Lower leg skin (tissue), 4 donors: ENCODE results near the gene LDHB. TPM values are rescaled to one million over a fixed set of nuclear protein-coding genes. Genes with fewer than 3 reads are reported as not detected.

Source experiments
- DNase-seq, 2 donors: peaks; one replicate each; pipeline ENCODE4 v3.0.0-alpha.2; 2019; ENCODE audit warnings: low spot score in 2 of 2
- H3K4me3 ChIP-seq: fragments of 200-600 bp; sonication (generic); 2 replicates; pipeline ENCODE4 v1.5.1; 2017; ENCODE audit warnings: mild to moderate bottlenecking, low read depth; ENCODE audit not compliant: poor library complexity, severe bottlenecking
- POLR2A ChIP-seq, 2 donors: fragments of 450-650 bp; IDR thresholded peaks; one replicate each; pipeline ENCODE4 v1.6.1; 2016 to 2017; ENCODE audit warnings: antibody characterized with exemption in 2 of 2, mild to moderate bottlenecking in 1 of 2, moderate library complexity in 1 of 2
- WGBS, 2 donors: methylation state at CpG; one replicate each; pipeline ENCODE4 v1.1.5; 2018; 5-methylcytosine and 5-hydroxymethylcytosine counted together
- intact Hi-C: fragments of 100-400 bp; cut with DNase I; formaldehyde crosslinking; loops from one replicate; pipeline ENCODE4 v1.15.0; 2023; ENCODE audit warnings: low total_unique reads
- total RNA-seq, 4 donors: library from RNA; depleted of rRNA; stranded (reverse); fragments of >200 nt; gene quantifications; one replicate each; pipeline ENCODE4 v1.1.0, GENCODE V29; 2016
- TF ChIP-seq, protein P1 (sequence below), 3 donors: fragments of 450-650 bp; IDR thresholded peaks; one replicate each; pipeline ENCODE4 v1.5.1; 2016; ENCODE audit warnings: antibody characterized with exemption in 3 of 3, mild to moderate bottlenecking in 3 of 3, moderate library complexity in 2 of 3

LDHB gene
- total RNA-seq, 4 donors from 2014 or later = 30.3 to 76.5 (median 54.9) TPM

DNA sequence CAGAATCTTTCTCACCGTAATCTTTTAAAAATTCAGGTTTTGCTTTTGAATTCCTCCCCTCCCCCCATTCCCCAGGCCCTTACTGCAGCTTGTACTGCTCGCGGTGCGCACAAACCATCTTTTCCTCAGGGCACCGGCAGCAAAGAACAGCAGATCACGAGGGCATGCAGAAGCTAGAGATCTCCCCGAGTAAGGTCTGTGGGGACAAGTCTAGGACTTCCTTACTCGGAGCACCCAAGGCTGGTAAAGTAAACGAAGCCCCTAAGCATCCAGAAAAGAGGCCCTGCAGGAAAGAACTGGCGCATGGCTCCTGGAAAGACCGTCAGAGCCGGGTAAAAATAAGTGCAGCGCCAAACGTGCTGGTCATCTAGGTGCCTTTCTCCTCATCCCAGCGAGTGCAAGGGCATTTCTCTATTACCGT, 727 bp downstream of the LDHB start:
- peak; percentile 29 to 80 for DNase-seq
- TF ChIP-seq, protein P1, sequence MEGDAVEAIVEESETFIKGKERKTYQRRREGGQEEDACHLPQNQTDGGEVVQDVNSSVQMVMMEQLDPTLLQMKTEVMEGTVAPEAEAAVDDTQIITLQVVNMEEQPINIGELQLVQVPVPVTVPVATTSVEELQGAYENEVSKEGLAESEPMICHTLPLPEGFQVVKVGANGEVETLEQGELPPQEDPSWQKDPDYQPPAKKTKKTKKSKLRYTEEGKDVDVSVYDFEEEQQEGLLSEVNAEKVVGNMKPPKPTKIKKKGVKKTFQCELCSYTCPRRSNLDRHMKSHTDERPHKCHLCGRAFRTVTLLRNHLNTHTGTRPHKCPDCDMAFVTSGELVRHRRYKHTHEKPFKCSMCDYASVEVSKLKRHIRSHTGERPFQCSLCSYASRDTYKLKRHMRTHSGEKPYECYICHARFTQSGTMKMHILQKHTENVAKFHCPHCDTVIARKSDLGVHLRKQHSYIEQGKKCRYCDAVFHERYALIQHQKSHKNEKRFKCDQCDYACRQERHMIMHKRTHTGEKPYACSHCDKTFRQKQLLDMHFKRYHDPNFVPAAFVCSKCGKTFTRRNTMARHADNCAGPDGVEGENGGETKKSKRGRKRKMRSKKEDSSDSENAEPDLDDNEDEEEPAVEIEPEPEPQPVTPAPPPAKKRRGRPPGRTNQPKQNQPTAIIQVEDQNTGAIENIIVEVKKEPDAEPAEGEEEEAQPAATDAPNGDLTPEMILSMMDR (IDR thresholded peaks at IDR 0.05) = no peak
- no peak for TF ChIP-seq POLR2A (IDR thresholded peaks at IDR 0.05)
- peak overlapping the region; percentile 76 for H3K4me3 ChIP-seq
- intact Hi-C loops = no loop called here
- 1 to 3% methylated on average over 16 of the region's 16 CpGs for whole genome bisulfite sequencing, 2 donors

DNA sequence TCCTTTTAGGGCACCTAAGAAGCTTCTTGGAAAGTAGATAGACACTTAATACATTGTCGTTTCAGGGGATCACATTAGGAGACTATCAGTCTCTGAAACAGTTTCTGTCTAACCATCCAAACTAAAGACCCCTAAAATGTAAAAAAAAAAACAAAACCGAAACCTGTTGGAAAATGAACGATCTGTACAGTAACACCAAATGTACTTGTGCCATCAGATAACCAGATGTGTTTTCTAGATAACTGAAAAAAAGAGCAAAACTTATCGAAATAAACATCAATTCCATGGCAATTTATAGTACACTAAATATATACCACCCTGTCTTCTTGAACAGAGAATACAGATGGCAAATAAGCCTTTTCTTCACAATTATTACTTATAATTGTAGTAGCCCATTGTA, 2.1 kb downstream of the LDHB start:
- H3K4me3 ChIP-seq = no peak overlapping the region
- no peak for TF ChIP-seq POLR2A (IDR thresholded peaks at IDR 0.05)
- TF ChIP-seq, protein P1 (IDR thresholded peaks at IDR 0.05) = no peak
- intact Hi-C loops = no loop called here
- DNase-seq = no peak
- 75 to 80% methylated on average over 4 of the region's 4 CpGs for WGBS, 2 donors

DNA sequence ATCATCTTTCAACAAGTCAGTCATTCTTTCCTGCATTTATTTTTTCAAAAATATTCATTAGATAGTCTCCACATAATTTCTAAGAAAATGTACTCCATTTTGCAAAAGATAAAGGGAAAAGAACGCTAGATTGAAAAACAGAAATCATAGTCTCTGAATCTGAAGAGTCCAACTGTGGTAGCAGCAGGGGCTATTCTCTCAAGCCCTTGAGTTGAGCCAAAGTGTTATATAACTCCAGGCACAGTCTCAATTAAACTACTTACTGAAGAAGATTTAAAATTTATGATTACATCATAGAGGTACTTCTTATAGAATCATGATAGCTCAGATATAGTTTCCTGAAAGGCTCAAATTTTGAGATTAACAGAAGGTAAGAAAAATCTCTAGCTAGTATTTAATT, 5.8 kb downstream of the LDHB start:
- no peak overlapping the region for H3K4me3 ChIP-seq
- intact Hi-C loops = no loop called here
- 94 to 100% methylated on average over 1 of the region's 1 CpG for WGBS, 2 donors
- DNase-seq = no peak
- TF ChIP-seq POLR2A (IDR thresholded peaks at IDR 0.05) = no peak
- TF ChIP-seq, protein P1 (IDR thresholded peaks at IDR 0.05) = no peak

DNA sequence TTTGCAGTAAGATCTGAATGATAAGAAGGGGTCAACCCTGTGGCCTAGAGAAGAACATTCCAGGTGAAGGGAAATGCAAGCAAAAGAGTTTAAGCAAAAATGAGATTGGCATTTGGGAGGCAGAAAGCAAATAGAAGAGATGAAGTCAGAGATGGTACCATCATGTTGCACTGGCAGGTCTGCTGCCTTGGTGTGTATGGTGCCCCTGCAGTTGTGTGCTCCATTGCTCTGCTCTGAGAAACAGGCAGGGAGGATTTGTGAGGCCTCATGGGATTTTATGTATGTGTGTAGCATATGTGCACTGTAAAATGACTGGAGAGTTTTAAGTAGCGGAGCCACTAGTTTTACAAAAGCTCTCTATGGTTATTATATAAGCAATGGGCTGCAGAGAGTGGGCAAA, 6.6 kb downstream of the LDHB start:
- WGBS, 2 donors = 93 to 96% methylated on average over 1 of the region's 1 CpG

DNA sequence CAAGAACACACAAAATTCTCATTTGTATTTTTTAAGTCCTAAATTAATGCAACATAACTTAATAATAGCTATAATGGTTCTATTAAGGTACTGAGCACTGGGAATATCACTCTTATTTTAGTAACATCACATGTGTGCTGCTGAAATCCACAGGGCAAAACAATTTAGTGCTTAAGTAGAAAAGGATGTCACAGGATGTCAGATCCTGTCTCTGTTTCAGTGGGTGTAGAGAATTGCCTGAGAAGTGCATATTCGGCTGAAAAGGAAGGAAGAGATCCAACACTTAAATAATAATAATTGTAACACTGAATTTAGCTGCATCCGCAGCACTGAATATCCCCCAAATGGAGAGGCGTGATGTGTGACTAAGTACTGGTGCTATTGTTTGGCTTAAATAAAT, 8.6 kb downstream of the LDHB start:
- TF ChIP-seq POLR2A (IDR thresholded peaks at IDR 0.05) = no peak
- TF ChIP-seq, protein P1 (IDR thresholded peaks at IDR 0.05) = no peak
- WGBS, 2 donors = 50 to 53% methylated on average over 3 of the region's 3 CpGs
- H3K4me3 ChIP-seq = no peak overlapping the region
- DNase-seq = no peak
- intact Hi-C loops = no loop called here

More for the DNA sequence above, 6.6 kb downstream of the LDHB start:
- no peak for DNase-seq
- TF ChIP-seq POLR2A (IDR thresholded peaks at IDR 0.05) = no peak
- TF ChIP-seq, protein P1 (IDR thresholded peaks at IDR 0.05) = no peak
- intact Hi-C loops = no loop called here
- no peak overlapping the region for H3K4me3 ChIP-seq

DNA sequence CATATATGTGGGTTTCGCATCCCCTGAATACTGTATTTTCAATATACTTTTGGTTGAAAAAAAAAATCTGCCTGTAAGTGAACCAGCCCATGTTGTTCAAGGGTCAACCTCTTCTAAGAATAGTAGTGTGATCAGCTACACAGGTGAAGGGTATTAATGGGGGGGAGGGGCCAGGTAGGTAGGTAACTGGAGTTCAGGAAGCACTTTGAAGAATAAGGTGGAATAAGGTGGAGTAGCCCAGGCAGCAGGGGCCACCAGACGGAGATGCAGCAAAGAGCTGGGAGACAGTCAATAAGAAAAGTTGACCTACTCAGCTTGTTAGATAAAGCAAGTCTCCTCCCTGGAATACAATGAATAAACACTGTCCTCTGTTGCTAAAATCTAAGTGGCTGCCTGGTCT, 9.3 kb downstream of the LDHB start:
- intact Hi-C loops = no loop called here
- no peak overlapping the region for H3K4me3 ChIP-seq
- no peak for DNase-seq
- TF ChIP-seq, protein P1 (IDR thresholded peaks at IDR 0.05) = no peak
- no peak for TF ChIP-seq POLR2A (IDR thresholded peaks at IDR 0.05)
- 91 to 95% methylated on average over 2 of the region's 2 CpGs for WGBS, 2 donors
